Measurements from ENCODE around the gene ABLIM1.

ABLIM1 gene

DNA sequence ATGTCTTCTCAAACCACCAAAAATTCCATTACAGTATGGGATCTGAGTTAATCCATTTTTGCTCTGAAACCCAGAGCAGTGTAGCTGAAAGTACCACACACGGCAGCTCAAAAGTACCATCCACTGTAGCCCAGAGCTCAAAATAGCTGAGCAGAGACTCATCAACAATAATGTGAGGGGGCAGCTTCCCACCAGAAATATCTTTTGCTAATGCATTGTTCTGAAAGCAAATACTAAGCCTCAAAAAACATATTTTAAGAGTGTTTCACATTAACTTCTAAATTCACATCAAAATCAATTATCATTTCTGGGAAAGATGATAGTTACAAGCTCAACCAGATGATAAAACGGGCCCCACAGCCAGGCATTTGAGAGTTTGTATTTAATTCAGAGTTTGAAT is 73.7 kb downstream of the ABLIM1 start:
- TF ChIP-seq, protein P1, sequence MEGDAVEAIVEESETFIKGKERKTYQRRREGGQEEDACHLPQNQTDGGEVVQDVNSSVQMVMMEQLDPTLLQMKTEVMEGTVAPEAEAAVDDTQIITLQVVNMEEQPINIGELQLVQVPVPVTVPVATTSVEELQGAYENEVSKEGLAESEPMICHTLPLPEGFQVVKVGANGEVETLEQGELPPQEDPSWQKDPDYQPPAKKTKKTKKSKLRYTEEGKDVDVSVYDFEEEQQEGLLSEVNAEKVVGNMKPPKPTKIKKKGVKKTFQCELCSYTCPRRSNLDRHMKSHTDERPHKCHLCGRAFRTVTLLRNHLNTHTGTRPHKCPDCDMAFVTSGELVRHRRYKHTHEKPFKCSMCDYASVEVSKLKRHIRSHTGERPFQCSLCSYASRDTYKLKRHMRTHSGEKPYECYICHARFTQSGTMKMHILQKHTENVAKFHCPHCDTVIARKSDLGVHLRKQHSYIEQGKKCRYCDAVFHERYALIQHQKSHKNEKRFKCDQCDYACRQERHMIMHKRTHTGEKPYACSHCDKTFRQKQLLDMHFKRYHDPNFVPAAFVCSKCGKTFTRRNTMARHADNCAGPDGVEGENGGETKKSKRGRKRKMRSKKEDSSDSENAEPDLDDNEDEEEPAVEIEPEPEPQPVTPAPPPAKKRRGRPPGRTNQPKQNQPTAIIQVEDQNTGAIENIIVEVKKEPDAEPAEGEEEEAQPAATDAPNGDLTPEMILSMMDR (IDR thresholded peaks at IDR 0.05; ENCODE audit: extremely low read depth, insufficient read depth, missing control alignments): no peak
- in situ Hi-C loops (cut with MboI; ENCODE audit: low pct_unique_long_range_greater_than_20kb, low sequenced_read_pairs, unreplicated experiment): no loop called here
- no peak for DNase-seq (ENCODE audit: low spot score)

DNA sequence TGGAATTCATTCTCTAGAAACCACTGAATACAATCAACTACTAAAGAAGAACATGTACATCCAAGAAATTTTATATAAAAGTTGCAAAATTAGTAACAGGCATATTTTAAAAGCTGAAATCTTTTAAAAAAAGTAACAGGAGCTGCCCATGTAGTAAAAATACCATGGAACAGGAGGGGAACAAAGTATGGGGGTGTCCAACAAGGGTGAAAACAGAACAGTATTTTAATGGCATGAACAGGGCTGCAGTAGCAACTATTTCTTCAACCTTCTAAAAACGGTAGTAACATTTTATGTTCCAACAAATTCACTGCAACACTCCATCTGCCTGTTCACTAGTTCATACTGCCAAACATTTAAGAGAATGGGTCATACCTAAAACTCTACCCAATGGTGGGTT is 77.0 kb downstream of the ABLIM1 start:
- in situ Hi-C loops (cut with MboI; ENCODE audit: low pct_unique_long_range_greater_than_20kb, low sequenced_read_pairs, unreplicated experiment): no loop called here
- TF ChIP-seq, protein P1 (IDR thresholded peaks at IDR 0.05; ENCODE audit: extremely low read depth, insufficient read depth, missing control alignments): no peak
- no peak for DNase-seq (ENCODE audit: low spot score)

DNA sequence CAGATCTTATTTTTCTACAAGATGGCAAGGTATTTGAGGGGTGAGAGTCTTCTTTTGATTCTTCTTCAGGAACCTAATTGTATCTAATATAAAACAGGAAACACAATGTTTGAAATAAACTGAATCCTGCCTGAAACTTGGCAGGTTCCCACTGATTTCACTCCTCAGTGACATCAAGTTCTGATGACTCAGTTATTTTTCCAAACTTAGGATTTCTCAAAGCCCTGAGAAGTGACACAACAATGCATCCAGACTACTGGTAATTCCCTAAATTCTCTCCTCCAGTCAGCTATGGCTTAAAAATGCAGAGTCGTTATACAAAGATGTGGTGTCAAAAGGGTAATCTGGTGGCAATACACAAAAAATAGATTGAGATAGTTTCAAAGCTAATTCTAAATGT is 80.9 kb downstream of the ABLIM1 start:
- no peak for DNase-seq (ENCODE audit: low spot score)
- in situ Hi-C loops (cut with MboI; ENCODE audit: low pct_unique_long_range_greater_than_20kb, low sequenced_read_pairs, unreplicated experiment): no loop called here
- TF ChIP-seq, protein P1 (IDR thresholded peaks at IDR 0.05; ENCODE audit: extremely low read depth, insufficient read depth, missing control alignments): no peak

DNA sequence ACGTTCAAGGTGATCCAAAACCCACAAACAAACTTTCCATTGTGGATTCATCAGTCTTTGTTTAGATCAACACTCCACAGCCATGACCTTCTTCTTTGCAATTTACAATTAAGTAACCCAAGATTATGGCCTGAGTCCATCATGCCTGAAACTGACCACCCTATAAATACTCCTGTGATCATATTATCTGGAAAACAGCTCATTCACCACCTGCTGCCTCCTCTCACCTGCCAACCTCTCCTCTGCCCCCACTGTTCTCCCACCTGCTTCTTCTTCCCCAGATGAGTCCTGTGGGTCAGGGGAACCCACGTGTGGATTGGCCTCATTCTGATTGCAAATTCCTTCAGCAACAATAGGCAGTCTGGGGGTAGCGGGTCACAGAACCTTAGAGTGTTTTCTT is 81.4 kb downstream of the ABLIM1 start:
- TF ChIP-seq, protein P1 (IDR thresholded peaks at IDR 0.05; ENCODE audit: extremely low read depth, insufficient read depth, missing control alignments): no peak
- in situ Hi-C loops (cut with MboI; ENCODE audit: low pct_unique_long_range_greater_than_20kb, low sequenced_read_pairs, unreplicated experiment): no loop called here
- no peak for DNase-seq (ENCODE audit: low spot score)

DNA sequence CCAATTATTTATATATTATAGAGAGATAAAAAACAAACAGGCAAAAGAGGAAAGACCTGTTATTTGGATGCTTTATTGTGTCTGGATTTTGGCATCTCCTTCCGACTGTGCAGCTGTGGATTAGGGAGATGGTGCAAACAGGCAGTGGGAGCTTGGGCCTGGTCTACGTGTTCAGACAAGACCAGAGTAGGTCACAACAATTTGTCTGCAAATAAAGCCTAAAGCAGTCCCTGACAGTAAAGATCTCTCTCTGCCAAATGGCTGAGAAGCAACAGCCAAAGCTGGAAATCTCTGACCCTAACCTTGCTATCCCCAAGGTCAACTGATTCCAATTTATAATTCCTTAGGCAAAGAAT is 82.0 kb downstream of the ABLIM1 start:
- in situ Hi-C loops (cut with MboI; ENCODE audit: low pct_unique_long_range_greater_than_20kb, low sequenced_read_pairs, unreplicated experiment): no loop called here
- DNase-seq (ENCODE audit: low spot score): no peak
- TF ChIP-seq, protein P1 (IDR thresholded peaks at IDR 0.05; ENCODE audit: extremely low read depth, insufficient read depth, missing control alignments): no peak

DNA sequence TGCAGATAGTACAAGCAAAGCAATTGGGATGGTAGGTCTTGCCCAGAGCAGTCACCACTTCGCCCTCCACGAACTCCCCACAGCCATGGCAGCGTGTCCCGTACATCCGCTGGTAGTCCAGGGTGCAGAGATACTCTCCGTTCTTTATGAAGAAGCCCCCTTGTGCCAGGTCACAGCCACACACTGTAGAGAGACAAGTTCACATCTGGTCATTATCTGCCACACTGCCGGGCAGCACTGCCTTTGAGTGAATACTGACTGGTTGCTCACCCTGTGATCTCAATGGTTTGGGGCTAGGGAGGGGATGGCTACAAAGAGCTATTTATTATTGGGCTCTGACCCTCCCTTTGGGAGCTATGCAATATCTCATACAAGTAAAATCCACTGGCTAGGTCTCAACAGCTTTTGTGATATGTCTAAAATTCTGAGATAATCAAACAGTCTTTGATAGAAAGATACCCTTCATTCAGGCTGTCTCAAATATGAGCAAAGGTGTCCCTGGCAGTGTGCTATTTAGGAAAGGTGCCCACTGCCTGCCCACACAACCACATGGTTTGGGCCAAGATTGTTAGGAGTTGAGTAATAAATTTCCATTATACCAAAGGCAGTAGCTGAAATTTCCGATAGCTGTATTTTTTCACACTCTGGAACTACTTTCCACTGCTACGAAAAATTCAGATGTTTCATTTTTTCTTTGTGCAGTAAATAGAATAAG is 82.5 kb downstream of the ABLIM1 start:
- TF ChIP-seq, protein P1 (IDR thresholded peaks at IDR 0.05; ENCODE audit: extremely low read depth, insufficient read depth, missing control alignments): no peak
- no peak for DNase-seq (ENCODE audit: low spot score)
- in situ Hi-C loops (cut with MboI; ENCODE audit: low pct_unique_long_range_greater_than_20kb, low sequenced_read_pairs, unreplicated experiment): no loop called here

Measured in GM13977 (cell line).